ENCODE measurements around the gene CNIH2. TPM values are rescaled to one million over a fixed set of nuclear protein-coding genes. Genes with fewer than 3 reads are reported as not detected.

CNIH2 gene
- total and polyA plus RNA-seq, 2 experiments from 2014 or later = 4.3 to 9.2 TPM

DNA sequence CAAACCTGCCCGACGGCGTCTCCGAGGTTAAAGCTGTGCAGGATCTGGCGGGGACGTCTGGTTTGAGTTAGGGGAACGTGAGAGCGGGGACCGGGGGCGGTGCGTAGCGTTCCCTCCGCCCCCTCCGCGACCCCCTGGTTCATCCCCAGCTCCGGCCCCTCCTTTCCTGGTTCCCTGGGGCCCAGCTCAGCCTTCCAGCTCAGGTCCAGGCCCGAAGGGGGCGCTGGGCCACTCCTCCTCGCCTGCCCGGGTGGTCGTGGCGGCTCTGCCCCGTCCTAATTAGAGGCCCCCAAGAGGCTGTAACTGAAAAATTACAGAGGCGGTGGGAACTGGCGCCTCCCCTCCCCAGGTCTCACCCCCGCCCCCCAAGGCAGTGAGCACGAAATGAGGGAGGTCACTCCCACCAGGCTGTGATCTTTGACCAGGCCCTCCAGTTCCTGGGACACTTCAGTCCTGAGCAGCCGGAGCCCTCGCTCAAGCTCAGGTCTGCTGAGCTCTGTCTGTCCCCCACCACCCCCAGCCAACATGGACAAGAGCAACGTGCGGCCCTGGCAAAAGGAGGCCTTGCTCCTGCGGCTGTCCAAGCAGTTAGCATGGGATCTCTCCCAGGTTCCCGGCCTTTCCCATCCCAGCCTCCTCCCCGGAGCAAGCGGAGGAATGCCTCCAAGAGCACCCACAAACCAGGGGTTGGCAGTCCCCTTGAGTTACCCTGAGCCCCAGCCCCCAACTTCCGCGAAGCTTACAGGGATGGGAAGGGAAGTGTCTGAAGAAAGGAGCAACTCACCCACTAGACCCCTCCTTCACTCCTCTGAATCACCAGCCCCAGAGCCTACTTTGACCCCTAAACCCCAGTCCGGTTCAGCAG lies 35.6 kb downstream of the CNIH2 start:
- DNase-seq (ENCODE audit: low spot score) (peak; percentile 82), ATAC-seq (peak; percentile 12)
- H3K4me3 Mint-ChIP-seq = peak overlapping the region; percentile 81
- peaks cover 13% of the 10 kb centered on the region; the same call in 1 of the 2 replicates for H3F3A ChIP-seq (replicated peaks; ENCODE audit: low read depth)
- no peaks in the 10 kb centered on the region for H4K20me1 ChIP-seq (replicated peaks; ENCODE audit: insufficient read depth)
- H3K36me3 ChIP-seq (ENCODE audit: insufficient read depth) = no peaks in the 10 kb centered on the region
- H3K4me1 Mint-ChIP-seq = peaks cover 37% of the 10 kb centered on the region
- no peaks in the 10 kb centered on the region for H3K79me2 ChIP-seq (replicated peaks; ENCODE audit: insufficient read depth)
- no peak for TF ChIP-seq STAT1 (IDR thresholded peaks at IDR 0.05; ENCODE audit: unreplicated experiment)
- TF ChIP-seq, protein P1, sequence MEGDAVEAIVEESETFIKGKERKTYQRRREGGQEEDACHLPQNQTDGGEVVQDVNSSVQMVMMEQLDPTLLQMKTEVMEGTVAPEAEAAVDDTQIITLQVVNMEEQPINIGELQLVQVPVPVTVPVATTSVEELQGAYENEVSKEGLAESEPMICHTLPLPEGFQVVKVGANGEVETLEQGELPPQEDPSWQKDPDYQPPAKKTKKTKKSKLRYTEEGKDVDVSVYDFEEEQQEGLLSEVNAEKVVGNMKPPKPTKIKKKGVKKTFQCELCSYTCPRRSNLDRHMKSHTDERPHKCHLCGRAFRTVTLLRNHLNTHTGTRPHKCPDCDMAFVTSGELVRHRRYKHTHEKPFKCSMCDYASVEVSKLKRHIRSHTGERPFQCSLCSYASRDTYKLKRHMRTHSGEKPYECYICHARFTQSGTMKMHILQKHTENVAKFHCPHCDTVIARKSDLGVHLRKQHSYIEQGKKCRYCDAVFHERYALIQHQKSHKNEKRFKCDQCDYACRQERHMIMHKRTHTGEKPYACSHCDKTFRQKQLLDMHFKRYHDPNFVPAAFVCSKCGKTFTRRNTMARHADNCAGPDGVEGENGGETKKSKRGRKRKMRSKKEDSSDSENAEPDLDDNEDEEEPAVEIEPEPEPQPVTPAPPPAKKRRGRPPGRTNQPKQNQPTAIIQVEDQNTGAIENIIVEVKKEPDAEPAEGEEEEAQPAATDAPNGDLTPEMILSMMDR (conservative IDR thresholded peaks at IDR 0.05; ENCODE audit: low read depth in 2 of 2) = peak; percentile 48 to 71
- H3K27me3 ChIP-seq (ENCODE audit: insufficient read depth) = no peaks in the 10 kb centered on the region
- H3K4me3 ChIP-seq = peak overlapping the region; percentile 80
- H3K36me3 Mint-ChIP-seq (ENCODE audit: low read depth) = peaks cover 5% of the 10 kb centered on the region; the same call in 2 of the 3 replicates
- no peaks in the 10 kb centered on the region for H3K9me2 ChIP-seq (ENCODE audit: insufficient read depth)
- H3K27me3 Mint-ChIP-seq (ENCODE audit: insufficient read depth, low read depth, poor library complexity) = peaks cover 16% of the 10 kb centered on the region
- H3K4me2 ChIP-seq = peak overlapping the region; percentile 89
- peaks cover 2% of the 10 kb centered on the region; the same call in 2 of the 3 replicates for H3K9me3 Mint-ChIP-seq
- peak overlapping the region; percentile 82 for H3K27ac Mint-ChIP-seq
- peak overlapping the region; percentile 97 for H3K27ac ChIP-seq (ENCODE audit: low read depth)
- peaks cover 29% of the 10 kb centered on the region for H3K4me1 ChIP-seq (ENCODE audit: insufficient read depth)
- H2AFZ ChIP-seq = peak overlapping the region; percentile 89

DNA sequence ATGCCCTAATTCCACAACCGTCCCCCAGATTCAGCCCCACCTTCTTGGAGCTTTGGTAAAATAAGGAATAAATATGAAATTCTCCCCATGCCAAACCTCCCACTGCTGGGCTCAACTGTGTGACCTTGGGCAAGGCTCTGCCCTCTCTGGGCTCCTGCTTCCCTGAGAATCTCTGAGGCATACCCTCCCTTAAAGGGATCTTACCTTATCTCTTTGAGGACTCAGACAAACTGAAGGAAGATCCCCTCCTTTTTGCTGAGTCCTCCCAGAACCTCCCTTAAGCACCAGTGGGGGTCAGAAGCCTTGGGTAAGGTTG lies 36.2 kb downstream of the CNIH2 start:
- H3K27me3 Mint-ChIP-seq (ENCODE audit: insufficient read depth, low read depth, poor library complexity) = peaks cover 21% of the 10 kb centered on the region
- Histone ChIP-seq H3K27ac (ENCODE audit: low read depth) (no peak overlapping the region), H3K36me3 (ENCODE audit: insufficient read depth) (no peaks in the 10 kb centered on the region), H3F3A (replicated peaks; ENCODE audit: low read depth) (peaks cover 16% of the 10 kb centered on the region; the same call in 1 of the 2 replicates), H2AFZ (no peak overlapping the region), H3K4me3 (peak overlapping the region; percentile 80; the same call in 1 of the 2 replicates), H3K79me2 (replicated peaks; ENCODE audit: insufficient read depth) (no peaks in the 10 kb centered on the region), H4K20me1 (replicated peaks; ENCODE audit: insufficient read depth) (no peaks in the 10 kb centered on the region), H3K4me2 (peak overlapping the region; percentile 89), H3K27me3 (ENCODE audit: insufficient read depth) (no peaks in the 10 kb centered on the region), H3K9me2 (ENCODE audit: insufficient read depth) (no peaks in the 10 kb centered on the region), H3K4me1 (ENCODE audit: insufficient read depth) (peaks cover 32% of the 10 kb centered on the region)
- H3K4me1 Mint-ChIP-seq = peaks cover 43% of the 10 kb centered on the region
- H3K9me3 Mint-ChIP-seq = peaks cover 8% of the 10 kb centered on the region
- DNase-seq (ENCODE audit: low spot score) = no peak
- peak overlapping the region; percentile 81 for H3K4me3 Mint-ChIP-seq
- peak overlapping the region; percentile 74 for H3K27ac Mint-ChIP-seq
- no peak for ATAC-seq
- peaks cover 11% of the 10 kb centered on the region; the same call in 2 of the 3 replicates for H3K36me3 Mint-ChIP-seq (ENCODE audit: low read depth)
- TF ChIP-seq, protein P2, sequence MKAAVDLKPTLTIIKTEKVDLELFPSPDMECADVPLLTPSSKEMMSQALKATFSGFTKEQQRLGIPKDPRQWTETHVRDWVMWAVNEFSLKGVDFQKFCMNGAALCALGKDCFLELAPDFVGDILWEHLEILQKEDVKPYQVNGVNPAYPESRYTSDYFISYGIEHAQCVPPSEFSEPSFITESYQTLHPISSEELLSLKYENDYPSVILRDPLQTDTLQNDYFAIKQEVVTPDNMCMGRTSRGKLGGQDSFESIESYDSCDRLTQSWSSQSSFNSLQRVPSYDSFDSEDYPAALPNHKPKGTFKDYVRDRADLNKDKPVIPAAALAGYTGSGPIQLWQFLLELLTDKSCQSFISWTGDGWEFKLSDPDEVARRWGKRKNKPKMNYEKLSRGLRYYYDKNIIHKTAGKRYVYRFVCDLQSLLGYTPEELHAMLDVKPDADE (IDR thresholded peaks at IDR 0.05) = no peak
- TF ChIP-seq, protein P3, sequence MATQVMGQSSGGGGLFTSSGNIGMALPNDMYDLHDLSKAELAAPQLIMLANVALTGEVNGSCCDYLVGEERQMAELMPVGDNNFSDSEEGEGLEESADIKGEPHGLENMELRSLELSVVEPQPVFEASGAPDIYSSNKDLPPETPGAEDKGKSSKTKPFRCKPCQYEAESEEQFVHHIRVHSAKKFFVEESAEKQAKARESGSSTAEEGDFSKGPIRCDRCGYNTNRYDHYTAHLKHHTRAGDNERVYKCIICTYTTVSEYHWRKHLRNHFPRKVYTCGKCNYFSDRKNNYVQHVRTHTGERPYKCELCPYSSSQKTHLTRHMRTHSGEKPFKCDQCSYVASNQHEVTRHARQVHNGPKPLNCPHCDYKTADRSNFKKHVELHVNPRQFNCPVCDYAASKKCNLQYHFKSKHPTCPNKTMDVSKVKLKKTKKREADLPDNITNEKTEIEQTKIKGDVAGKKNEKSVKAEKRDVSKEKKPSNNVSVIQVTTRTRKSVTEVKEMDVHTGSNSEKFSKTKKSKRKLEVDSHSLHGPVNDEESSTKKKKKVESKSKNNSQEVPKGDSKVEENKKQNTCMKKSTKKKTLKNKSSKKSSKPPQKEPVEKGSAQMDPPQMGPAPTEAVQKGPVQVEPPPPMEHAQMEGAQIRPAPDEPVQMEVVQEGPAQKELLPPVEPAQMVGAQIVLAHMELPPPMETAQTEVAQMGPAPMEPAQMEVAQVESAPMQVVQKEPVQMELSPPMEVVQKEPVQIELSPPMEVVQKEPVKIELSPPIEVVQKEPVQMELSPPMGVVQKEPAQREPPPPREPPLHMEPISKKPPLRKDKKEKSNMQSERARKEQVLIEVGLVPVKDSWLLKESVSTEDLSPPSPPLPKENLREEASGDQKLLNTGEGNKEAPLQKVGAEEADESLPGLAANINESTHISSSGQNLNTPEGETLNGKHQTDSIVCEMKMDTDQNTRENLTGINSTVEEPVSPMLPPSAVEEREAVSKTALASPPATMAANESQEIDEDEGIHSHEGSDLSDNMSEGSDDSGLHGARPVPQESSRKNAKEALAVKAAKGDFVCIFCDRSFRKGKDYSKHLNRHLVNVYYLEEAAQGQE (IDR thresholded peaks at IDR 0.05; ENCODE audit: unreplicated experiment) = no peak
- TF ChIP-seq, protein P1 (conservative IDR thresholded peaks at IDR 0.05; ENCODE audit: low read depth in 2 of 2) = no peak
- TF ChIP-seq POLR2AphosphoS5 (IDR thresholded peaks at IDR 0.05; ENCODE audit: low read depth) (no peak), STAT1 (IDR thresholded peaks at IDR 0.05; ENCODE audit: unreplicated experiment) (no peak), JUNB (IDR thresholded peaks at IDR 0.05; ENCODE audit: unreplicated experiment) (no peak), CREB1 (CRISPR knock-in tag; IDR thresholded peaks at IDR 0.05; ENCODE audit: low read depth) (no peak), EZH2 (IDR thresholded peaks at IDR 0.05; ENCODE audit: low read depth, unreplicated experiment) (no peak), ZNF331 (CRISPR knock-in tag; IDR thresholded peaks at IDR 0.05; ENCODE audit: low read depth) (no peak), EZH2phosphoT487 (IDR thresholded peaks at IDR 0.05; ENCODE audit: unreplicated experiment) (no peak)

All from GM23338 (cell line).